Measurements from ENCODE around the gene HBP1.

DNA sequence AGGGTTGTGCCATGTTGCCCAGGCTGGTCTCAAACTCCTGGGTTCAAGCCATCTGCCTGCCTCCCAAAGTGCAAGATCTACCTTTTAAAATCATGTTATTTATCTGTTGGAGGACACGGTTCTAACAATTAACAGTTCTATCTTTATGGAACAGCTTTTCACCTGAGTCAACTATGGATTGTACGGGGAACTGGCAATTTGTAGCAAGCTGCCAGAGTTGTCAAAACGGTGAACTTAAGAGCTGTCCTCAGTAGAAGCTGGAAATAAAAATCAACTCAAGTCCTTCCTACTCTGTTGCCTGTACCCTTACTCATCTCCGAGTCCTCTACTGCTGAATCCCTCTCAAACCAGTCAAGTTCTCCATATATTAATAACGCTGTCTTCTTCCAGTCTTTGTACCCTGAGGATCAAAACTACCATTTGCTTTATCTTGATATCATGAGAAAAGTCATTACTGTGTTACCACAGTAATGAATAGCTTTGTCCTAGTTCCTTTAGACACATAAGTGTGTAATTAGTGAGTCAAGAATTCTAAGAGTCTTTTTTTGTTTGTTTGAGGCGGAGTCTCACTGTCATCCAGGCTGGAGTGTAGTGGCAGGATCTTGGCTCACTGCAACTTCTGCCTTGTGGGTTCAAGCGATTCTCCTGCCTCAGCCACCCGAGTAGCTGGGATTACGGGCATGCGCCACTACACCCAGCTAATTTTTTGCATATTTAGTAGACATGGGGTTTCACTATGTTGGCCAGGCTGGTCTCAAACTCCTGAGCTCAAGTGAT lies 28.2 kb downstream of the HBP1 start:
- TF ChIP-seq EZH2 (IDR thresholded peaks at IDR 0.05; ENCODE audit: borderline replicate concordance, insufficient read depth, low read length, poor library complexity, severe bottlenecking) = no peak
- TF ChIP-seq, protein P1, sequence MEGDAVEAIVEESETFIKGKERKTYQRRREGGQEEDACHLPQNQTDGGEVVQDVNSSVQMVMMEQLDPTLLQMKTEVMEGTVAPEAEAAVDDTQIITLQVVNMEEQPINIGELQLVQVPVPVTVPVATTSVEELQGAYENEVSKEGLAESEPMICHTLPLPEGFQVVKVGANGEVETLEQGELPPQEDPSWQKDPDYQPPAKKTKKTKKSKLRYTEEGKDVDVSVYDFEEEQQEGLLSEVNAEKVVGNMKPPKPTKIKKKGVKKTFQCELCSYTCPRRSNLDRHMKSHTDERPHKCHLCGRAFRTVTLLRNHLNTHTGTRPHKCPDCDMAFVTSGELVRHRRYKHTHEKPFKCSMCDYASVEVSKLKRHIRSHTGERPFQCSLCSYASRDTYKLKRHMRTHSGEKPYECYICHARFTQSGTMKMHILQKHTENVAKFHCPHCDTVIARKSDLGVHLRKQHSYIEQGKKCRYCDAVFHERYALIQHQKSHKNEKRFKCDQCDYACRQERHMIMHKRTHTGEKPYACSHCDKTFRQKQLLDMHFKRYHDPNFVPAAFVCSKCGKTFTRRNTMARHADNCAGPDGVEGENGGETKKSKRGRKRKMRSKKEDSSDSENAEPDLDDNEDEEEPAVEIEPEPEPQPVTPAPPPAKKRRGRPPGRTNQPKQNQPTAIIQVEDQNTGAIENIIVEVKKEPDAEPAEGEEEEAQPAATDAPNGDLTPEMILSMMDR (IDR thresholded peaks at IDR 0.05; ENCODE audit: poor library complexity, severe bottlenecking) = no peak
- TF ChIP-seq, protein P2, sequence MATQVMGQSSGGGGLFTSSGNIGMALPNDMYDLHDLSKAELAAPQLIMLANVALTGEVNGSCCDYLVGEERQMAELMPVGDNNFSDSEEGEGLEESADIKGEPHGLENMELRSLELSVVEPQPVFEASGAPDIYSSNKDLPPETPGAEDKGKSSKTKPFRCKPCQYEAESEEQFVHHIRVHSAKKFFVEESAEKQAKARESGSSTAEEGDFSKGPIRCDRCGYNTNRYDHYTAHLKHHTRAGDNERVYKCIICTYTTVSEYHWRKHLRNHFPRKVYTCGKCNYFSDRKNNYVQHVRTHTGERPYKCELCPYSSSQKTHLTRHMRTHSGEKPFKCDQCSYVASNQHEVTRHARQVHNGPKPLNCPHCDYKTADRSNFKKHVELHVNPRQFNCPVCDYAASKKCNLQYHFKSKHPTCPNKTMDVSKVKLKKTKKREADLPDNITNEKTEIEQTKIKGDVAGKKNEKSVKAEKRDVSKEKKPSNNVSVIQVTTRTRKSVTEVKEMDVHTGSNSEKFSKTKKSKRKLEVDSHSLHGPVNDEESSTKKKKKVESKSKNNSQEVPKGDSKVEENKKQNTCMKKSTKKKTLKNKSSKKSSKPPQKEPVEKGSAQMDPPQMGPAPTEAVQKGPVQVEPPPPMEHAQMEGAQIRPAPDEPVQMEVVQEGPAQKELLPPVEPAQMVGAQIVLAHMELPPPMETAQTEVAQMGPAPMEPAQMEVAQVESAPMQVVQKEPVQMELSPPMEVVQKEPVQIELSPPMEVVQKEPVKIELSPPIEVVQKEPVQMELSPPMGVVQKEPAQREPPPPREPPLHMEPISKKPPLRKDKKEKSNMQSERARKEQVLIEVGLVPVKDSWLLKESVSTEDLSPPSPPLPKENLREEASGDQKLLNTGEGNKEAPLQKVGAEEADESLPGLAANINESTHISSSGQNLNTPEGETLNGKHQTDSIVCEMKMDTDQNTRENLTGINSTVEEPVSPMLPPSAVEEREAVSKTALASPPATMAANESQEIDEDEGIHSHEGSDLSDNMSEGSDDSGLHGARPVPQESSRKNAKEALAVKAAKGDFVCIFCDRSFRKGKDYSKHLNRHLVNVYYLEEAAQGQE (IDR thresholded peaks at IDR 0.05; ENCODE audit: borderline replicate concordance) = no peak
- TF ChIP-seq MXI1 (conservative IDR thresholded peaks at IDR 0.05; ENCODE audit: poor library complexity, severe bottlenecking) = no peak
- TF ChIP-seq RAD21 (conservative IDR thresholded peaks at IDR 0.05) = no peak
- no peak for TF ChIP-seq EP300 (conservative IDR thresholded peaks at IDR 0.05; ENCODE audit: poor library complexity, severe bottlenecking)

All from neural cell (in vitro differentiated cells).